Activated naive CD4-positive, alpha-beta T cell (primary cell): ENCODE data around the gene CASK.
"Not testable (repeated sequence)": the region's sequence is repeated elsewhere in the genome, so short reads cannot be mapped to it uniquely, and the experiment has no call there.

Source experiments
- DNase-seq, 4 experiments: peaks; one replicate each; lab custom pipeline; 2025; lab: John Stamatoyannopoulos, UW

Gene CASK

DNA sequence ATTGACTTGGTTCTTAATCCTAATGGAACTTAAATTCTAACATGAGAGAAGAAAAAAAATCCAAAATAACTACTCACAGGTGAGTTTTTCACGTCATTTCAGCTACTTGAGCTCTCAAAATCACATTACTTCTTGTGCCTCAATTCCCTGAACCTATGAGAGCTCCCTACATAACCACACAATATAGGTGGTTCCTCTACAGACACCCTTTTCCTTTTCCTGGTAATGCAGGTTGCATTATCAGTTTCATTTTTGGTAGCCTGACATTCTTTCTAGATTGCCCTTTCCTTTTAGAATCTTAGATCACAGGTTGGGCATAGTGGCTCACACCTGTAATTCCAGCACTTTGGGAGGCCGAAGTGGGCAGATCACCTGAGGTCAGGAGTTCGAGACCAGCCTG lies 230.3 kb downstream of the CASK start:
- DNase-seq, result no peak

DNA sequence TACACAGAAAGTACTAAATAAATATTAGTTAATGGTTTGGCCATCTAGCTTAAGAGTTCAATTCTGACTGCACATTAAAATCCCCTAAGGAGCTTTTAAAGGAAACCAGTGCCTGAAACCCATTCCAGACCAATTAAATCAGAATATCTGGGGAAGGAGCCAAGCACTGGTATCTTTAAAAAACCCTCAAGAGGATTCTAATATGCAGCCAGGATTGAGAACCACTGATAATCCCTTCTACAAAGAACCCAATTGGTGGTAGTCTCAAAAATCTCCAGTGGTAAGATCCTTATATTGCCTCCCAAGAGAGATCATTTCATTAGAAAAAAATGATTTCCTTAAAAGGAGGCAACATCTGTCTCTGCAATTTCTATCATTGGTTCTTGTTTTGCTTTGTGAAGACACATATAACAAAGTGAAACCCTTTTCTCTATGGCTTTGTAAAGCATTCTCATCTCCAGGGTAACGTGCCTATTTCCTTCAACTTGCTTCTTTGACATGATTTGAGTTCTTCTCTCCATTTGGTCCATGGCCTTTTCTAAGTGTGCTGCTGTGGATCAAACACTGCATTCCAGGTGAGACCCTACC lies 231.1 kb downstream of the CASK start:
- no peak for DNase-seq

DNA sequence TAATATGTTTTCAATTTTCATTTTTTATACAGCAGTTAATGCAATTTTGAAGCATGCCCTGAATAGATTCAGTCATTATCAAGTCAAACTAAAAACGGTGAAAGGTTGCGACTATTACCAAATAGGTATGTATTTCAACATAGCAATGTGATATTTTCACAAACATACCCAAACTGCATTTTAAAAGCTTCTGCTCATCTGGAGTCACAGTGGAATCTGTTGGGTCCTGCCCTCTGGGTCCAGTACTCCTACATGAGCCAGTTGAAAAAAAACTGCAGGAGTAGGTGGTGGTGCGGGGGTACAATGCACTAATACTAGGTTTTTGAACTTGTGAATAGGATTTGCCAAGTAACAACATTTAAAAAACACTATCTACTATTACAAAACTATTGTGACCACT lies 233.6 kb downstream of the CASK start:
- no peak for DNase-seq

DNA sequence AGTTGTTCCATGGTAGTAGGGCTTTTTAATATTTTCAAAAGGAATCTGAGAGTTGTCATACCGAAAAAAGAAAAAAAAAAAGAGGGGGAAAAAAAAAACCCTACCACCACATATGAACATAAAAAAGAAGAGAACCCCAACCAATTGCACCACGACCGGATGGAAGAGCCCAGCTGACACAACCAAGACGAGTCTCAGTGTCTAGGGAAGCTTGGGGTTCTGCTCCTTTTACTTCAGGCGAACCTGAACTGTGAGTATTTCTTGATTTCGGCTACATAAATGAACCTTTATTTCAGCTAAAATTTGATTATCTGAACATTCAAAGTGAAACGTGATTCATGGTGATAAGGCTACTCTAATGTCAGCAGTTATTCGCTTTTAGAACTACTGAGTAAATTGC lies 234.5 kb downstream of the CASK start, which contains the start of gene GPR34:
TSS of gene GPR34 (plus strand) at position 139 of the 400 bp plus-strand sequence. CDS start 6,661 bp downstream, outside the sequence.
- no peak for DNase-seq

DNA sequence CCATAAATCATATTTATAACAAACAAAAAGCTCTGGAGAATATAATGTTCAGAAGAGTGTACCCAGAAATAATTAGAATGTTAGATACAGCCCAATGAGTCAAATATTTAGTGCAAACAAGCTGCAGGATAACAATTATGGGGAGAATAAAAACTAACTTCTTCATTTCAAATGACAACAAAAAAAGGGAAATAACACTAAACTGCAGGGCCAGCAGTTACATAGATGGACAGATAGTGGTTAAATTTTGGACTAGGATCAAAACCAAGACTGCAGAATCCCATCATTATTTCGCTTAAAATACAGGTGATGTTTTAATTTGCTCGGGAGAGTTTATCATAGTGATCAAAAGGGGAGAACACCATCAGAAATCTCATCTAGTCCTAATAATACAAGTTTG lies 235.2 kb downstream of the CASK start:
- DNase-seq, result no peak

DNA sequence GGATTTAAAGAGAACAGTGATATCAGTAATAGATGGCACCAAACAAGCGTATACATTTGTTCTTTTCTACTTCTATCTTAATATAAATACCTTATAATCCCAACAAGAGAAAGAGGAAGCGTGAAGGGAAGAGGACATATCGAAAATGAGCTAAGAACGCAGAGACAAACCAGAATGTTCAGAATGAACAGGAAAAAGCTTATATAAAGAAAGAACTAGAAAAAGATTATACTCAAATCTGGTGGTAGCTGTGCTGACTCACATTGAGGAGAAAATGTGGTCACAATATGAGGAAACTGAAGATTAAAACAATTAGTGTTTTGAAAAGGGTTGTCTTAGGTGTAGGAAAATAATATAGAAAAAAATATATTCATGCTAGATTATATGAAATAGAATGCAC lies 236.6 kb downstream of the CASK start:
- no peak for DNase-seq

DNA sequence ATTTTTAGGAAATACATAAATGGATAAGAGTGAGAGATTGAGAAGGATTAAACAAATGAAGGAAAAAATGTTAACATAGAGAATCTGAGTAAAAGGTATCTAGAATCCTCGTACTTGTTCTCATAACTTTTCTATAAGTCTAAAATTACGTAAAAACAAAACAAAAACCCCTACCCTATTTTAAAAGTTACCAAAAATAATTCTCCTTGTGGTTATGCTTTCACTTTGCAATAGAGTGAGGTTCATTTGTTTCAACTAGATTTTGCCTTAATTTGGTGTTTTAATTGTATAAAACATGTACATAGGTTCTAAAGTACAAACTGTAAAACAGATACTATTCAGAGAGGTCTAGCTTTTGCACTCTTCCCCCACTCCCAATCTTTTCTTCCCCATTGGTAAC lies 238.4 kb downstream of the CASK start:
- no peak for DNase-seq

DNA sequence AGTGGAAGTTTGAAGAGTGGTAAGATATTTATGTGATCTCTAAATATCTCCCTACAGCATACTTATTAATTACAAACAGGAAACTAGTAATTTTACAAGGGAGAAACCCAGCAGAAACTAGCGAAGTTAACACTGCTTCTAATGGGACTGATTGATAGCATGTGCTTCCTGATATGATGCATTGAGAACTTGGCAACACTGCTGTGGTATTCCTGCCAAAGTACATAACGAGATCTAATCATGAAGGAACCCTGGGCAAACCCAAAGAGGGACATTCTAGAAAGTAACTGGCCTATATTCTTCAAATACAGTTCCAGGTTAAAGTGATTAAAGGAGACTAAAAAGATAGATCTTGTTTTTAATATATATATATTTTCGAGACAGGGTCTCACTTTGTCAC lies 239.2 kb downstream of the CASK start:
- DNase-seq, result no peak

DNA sequence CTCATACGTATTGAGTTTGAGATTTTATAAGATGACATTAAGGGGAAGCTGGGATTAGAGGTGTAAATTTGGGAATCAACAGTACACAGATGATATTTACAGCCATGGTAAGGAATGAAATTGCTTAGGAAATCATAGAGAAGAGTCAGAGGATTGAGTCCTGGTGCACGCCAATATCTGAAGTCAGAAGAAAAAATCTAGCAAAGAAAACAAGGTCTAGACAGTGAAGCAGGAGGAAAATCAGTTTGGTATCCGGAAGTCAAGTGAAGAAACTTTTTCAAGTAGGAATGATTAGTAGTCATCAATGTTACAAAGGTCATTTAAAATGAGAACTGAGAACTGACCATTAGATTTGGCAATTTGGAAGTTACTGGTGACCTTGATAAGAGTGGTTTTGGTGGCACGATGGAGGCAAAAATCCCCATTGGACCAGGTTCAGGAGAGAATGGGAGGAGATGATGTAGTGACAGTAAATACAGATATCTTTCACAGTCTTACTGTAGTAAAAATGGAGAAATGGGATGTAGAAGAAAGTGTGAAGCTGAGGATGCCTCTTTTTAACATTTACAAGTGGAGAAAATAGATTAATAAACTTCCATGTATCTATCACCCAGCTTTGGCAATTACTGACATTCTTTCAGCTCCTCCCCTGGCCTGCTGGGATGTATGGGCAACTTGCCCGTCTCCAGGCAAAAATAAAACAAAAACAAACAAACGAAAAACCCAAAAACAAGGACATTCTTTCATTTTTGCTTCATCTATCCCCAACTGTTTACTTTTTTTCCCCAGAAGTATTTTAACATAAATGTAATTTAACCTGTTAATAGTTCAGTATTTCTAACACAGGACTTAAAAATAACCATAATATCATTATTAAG lies 245.9 kb downstream of the CASK start:
- DNase-seq, result no peak

DNA sequence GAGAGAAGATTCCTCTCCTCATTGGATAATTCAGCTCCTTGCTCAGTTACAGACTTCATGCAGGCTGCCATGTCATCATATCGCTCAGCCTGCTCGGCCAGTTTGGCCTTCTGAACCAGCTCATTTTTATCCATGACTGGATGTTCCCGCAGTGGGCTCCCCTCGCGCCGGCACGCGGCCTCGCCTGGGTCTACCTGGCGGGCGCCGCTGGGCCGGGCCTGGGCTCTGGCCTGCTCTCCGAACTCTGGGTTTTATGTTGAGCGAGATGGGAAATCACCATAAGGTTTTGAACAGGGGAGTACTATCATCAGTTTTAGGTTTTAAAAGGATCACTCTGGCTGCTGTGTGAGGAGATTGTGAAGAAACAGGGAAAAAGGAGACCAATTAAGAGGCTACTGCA lies 247.0 kb downstream of the CASK start:
- DNase-seq, result not testable (repeated sequence)

DNA sequence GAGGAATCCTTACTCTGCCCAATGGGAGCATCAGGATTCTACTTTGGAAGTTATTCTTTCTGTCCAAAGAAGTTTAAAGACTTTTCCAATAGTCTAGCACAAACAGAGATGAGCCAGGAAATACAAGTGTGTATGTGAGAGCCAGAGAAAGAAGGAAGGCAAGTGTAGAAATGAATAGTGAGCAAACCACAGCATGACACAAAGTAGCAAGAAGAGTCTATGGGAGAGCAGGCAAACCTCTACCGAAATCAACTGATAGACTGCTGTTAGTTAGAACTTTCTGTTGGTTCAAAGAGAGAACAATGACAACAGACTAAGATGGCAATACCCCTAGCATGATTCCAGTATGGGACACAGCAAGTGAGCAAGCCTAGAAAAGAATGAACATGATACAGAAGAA lies 250.7 kb downstream of the CASK start:
- no peak for DNase-seq

DNA sequence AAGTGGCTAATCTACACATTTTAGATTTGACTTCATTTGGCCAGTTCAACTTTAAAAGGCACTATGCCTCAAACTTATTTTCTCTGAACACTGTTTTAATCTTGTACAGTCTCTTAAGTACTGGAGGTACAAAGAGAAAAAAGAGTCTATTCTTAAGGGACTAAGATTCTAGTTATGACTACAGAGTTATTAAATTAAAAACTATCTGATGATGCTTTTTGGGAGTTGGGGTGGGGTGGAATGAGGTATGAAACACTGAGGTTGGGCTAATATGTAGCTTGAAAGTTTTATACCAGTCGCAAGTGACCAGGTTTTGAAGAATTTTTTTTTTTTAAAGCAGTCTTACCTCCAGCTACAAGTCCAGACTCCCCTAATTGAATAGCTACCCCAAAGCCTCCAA lies 252.3 kb downstream of the CASK start:
- no peak for DNase-seq

DNA sequence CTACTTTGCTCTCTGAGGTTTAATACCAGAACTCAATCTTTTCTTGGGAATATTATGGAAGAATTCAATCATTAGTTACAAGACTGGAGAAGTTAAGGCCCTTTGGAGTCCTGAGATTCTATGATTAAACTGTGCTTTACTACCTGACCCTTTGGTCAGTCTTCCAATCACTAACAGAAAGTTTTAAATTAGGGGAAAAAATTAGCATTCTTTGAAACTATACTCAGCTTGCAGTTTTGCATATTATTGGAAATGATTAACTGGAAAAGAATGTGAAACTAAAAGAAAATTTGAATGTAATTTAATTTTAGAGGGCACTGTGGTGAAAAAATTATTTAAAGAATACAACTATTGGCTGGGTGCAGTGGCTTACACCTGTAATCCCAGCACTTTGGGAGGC lies 253.2 kb downstream of the CASK start:
- no peak for DNase-seq

DNA sequence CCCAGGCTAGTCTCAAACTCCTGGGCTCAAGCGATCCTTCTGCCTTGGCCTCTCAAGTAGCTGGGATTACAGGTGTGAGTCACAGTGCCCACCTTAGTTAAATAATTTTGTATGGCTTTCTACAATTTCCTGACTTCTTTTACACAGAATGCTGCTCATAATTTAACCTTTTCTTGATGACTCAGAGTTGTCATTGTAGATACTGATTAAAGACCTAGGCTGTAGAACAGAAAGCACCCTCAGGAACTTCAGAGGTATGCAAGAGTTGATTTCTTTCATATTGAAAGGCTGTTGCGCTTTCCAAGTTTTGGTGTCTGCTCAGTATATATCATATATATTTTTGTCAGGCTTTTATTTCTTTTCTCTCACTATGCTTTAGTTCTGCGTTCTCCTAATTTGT lies 255.7 kb downstream of the CASK start:
- DNase-seq, result no peak

DNA sequence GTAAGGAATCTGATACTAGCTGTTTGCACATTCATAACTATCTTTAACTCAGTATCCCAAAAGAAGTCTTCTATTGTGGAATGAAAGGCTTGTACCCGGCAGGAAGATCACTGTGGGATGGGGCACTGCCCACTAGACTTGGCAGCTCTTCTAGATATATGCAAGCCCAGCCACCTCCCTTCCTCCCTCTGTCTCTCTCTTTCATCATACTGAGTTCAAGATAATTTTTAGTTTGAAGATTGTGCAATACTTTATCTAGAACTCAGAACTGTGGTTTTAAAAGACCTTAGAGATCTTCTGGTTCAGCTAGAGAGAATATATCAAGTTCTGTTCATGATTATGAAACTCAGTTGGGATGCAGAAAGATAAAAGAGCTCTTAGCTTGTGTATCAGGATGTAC lies 257.1 kb downstream of the CASK start:
- no peak for DNase-seq

DNA sequence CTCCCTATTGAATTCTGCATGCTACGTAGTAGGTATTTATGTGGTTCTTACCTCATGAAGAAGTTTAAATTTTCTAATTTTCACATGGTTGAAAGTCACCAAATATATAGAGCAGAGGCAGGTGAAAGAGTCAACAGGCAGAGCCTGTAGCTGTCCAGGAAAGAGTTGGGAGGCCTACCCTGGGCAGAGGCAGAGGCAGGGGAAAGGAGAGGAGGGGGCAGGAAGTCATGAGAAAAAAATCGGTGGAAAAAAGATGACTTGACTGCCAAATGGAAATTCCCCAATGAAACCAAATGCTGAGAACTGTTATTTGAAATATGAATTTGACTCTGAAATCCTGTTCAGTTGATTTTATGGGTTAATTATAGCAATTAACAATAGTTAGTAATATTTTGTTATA lies 257.7 kb downstream of the CASK start:
- DNase-seq, result no peak

DNA sequence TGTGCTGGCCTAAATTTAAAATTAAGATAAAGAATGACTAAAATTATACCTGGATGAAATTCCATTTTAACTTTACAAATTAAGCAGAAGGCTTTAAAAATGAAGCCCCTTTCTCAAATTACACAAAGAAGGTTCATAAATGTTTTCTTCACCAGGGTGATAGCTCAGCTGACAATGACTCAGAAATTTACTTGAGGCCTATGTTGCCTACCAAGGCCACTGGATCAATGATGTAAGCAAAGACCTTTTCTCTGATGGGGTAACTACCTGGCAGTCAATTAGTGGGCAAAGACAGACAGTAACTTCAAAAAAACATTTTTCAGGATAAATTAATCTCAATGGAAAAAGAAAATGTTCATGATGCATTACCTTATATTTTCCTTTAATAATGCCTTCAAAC lies 258.4 kb downstream of the CASK start:
- DNase-seq, result no peak

DNA sequence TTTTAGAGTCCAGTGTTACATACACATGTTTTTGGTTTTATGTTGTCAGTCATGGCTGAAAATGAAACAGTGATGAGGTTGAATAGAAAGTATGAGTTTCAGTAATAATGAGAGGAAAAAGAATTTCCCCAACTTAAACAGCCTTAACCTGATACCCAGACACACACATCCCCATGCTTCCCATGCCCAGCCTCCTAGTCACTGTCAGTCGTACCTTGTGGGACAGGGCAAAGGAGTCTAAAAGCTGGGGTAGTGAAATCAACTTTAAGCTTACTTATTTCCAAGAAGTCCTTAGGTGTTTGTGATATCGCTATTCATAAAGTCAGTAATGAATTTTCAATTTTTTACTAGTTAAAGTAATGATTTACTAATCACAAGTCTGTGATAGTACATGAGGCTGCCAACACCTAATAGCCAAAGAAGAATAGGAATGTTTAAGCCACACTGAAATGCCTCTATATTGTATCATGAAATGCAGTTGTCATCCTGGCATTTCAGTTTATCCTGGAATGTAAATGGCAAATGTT lies 258.9 kb downstream of the CASK start:
- no peak for DNase-seq

DNA sequence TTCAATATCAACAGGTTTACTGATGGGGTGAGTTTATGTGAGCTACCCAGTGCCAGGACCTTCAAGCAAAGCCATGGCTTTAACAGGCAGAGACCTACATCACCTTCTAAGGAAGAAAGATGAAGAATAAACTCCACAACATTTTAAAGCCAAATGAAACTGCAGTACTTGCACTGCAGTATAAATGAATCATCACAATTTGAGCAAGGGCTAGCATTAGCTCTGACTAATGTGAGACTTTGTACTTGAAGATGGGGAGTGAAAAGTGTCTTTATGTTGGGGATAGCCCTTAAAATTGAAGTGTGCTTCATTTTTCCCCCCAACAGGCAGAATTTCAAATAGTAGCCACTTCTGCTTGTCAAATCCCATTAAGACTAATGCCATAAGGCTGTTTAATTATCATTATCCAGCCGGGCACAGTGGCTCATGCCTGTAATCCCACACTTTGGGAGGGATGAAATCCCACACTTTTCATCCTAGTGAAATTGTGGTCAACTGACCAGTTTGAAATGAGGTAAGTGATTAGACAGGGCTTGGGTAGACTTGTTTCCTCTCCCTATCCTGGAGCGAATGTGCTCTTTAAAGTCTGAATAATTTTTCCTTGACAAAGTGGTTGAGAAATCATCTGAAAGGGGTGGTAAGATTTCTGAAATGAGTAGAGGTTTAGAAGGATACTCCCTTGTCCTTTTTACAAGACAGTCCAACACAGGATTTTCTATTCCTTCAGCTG lies 261.8 kb downstream of the CASK start:
- DNase-seq, result no peak

DNA sequence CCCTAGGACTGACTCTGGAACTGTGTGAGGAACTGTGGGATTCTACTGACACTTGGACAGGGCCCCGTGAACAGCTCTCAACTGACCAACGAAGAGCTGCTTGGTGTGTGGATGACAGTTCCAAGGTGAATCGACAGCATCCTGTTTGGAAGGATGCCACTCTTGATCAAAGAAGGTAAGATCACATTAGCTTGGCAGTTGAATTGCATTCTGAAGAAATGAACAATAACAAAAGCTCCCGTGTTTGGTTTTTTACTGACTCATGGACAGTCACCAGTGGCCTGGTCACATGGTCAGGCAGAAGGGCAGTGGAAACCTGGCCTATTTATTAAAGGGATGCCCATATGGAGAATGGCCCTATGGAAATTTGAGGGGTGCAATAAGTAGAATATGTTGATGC lies 267.7 kb downstream of the CASK start:
- DNase-seq, result no peak

DNA sequence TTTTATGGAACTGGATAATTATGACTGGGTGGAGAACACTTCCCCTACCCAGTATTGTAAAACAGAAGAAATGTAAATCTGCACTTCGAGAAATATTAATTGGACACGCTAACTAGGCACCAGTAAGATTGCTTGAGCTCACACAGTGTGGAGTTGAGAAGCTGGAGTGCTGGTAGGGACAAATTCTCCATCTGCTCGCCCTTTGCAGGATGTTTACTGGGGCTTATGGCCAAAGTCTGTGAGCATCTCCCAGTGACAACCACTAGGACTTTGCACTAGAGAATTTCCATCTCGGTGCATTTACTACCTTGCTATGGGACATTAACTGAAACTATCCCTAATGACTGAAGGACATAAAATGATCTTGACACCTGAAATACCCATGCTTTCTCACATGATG lies 268.3 kb downstream of the CASK start:
- no peak for DNase-seq

DNA sequence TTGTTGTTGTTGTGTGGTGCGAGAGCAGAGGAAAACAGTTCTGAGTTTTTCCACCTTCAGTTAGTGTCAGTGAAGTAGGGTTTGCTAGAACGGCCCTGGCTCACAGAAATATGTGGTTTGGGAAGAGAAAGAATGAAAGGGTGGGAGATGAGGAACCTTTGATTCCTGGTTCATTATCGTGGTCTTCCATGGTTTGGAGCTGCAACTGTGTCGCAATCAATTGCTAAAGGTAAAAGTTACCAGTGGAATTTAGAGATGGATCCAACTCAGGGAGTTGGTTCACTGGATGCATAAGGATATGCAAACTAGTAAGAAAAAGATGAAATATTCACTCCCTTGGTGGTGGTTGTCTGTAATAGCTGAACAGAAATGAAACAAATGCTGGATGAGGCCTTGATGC lies 270.2 kb downstream of the CASK start:
- no peak for DNase-seq

DNA sequence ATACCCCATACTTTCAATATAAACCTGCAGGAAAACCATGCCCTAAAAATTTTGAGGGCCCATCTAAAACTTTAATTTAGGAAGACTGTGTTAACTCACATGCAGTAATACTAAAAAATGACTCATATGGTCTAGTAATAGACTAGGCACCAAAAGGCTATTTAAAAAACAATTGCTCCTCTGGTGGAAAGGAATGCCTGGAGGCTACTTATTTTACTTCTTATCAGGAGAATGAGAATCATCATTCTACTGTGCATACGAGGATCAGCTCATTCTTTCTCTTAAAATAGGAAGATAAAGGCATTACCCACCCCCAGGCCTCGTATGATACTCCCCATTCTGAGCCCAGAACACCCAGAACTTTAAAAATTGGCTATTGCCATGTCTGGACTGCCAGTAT lies 277.2 kb downstream of the CASK start:
- DNase-seq, result not testable (repeated sequence)
